C4-2B (cell line): ENCODE data around the gene ARL9.

Experiments used
- ZFX ChIP-seq: fragments of 450-650 bp; IDR thresholded peaks from 2 replicates; pipeline ENCODE4 v1.6.1; 2017
- TF ChIP-seq, protein P1 (sequence below): fragments of 450-650 bp; conservative IDR thresholded peaks from 2 replicates; pipeline ENCODE4 v1.5.1; 2017; ENCODE audit warnings: mild to moderate bottlenecking

DNA sequence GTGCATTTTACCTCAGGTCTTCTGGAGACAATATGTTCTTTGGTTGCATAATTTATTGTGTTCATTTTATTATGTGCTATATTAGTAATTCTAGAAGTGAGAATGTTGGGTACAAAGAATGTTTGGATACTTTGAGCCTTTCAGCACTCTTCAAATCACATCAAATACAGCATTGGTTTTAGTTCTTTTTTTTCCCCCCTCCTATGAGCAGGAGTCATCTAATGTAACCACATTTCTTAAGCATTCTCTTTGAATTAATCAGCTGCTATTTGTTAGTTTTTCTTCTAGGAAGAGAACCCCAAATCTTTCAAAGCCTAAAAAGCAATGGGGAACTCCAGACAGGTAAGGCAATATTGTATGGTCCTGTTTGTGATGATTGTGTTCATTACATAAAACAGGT is 46.7 kb downstream of the ARL9 start:
- TF ChIP-seq, protein P1, sequence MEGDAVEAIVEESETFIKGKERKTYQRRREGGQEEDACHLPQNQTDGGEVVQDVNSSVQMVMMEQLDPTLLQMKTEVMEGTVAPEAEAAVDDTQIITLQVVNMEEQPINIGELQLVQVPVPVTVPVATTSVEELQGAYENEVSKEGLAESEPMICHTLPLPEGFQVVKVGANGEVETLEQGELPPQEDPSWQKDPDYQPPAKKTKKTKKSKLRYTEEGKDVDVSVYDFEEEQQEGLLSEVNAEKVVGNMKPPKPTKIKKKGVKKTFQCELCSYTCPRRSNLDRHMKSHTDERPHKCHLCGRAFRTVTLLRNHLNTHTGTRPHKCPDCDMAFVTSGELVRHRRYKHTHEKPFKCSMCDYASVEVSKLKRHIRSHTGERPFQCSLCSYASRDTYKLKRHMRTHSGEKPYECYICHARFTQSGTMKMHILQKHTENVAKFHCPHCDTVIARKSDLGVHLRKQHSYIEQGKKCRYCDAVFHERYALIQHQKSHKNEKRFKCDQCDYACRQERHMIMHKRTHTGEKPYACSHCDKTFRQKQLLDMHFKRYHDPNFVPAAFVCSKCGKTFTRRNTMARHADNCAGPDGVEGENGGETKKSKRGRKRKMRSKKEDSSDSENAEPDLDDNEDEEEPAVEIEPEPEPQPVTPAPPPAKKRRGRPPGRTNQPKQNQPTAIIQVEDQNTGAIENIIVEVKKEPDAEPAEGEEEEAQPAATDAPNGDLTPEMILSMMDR, result no peak
- no peak for TF ChIP-seq ZFX
